ENCODE results near the gene MAP3K7CL. TPM values are rescaled to one million over a fixed set of nuclear protein-coding genes. Genes with fewer than 3 reads are reported as not detected.

The MAP3K7CL gene
- total RNA-seq, 1 experiment from 2014 or later = 0.15 TPM

DNA sequence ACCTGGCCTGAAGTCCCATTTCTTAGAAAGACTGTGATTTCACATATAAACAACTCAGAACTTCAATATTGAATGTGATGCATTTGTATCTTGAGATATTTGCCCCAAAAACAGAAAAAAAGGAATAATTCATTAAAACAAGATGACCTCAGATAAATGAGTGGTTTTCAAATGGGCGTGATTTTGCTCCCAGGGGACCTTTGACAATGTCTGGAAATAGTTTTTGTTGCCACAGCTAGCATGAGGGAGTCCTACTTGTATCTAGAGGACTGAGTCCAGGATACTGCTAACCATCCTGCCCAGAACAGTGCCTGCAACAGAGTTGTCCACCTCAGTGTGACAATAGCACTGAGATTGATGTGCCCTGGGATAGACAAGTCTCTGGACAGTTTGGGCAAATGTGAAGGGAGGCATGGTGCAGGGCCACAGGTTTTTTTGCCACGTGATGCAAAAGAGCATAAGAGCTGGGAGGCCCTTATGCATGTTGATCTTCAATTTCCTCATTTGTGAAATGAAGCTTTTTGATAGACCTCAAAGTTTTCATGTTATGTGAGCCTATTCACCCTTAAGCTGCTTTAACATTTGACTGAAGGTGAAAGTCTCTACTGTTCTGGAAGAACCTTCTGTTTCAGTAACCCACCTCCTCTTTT is 46.2 kb downstream of the MAP3K7CL start (continued):
- no peak for TF ChIP-seq GABPB1 (CRISPR knock-in tag; IDR thresholded peaks at IDR 0.05)
- TF ChIP-seq, protein P1, sequence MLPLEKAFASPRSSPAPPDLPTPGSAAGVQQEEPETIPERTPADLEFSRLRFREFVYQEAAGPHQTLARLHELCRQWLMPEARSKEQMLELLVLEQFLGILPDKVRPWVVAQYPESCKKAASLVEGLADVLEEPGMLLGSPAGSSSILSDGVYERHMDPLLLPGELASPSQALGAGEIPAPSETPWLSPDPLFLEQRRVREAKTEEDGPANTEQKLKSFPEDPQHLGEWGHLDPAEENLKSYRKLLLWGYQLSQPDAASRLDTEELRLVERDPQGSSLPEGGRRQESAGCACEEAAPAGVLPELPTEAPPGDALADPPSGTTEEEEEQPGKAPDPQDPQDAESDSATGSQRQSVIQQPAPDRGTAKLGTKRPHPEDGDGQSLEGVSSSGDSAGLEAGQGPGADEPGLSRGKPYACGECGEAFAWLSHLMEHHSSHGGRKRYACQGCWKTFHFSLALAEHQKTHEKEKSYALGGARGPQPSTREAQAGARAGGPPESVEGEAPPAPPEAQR (CRISPR knock-in tag; IDR thresholded peaks at IDR 0.05) = no peak
- no peak for TF ChIP-seq RELA (CRISPR knock-in tag; IDR thresholded peaks at IDR 0.05; ENCODE audit: borderline replicate concordance)
- TF ChIP-seq FOXJ3 (CRISPR knock-in tag; IDR thresholded peaks at IDR 0.05; ENCODE audit: borderline replicate concordance) = no peak
- TF ChIP-seq, protein P2, sequence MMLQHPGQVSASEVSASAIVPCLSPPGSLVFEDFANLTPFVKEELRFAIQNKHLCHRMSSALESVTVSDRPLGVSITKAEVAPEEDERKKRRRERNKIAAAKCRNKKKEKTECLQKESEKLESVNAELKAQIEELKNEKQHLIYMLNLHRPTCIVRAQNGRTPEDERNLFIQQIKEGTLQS (CRISPR knock-in tag; conservative IDR thresholded peaks at IDR 0.05) = no peak

DNA sequence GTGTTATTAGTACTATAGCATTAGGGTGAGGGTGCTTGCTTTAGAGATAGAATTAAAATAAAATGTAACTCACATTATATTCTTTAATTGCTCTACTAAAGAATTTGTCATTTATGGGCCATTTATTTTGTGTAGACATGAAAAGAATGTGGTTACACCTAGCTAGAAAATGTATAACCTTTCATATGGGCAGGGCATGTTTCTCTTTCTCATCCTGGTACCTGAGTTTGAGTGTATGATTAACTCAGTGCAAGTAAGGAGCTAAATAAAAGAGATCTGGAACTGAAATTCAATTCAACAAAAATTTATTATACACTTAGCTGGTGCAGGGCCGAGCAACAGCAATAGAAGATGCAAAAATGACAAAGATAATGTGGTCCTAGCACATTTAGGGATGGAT is 47.4 kb downstream of the MAP3K7CL start:
- H3K4me1 Mint-ChIP-seq = peaks cover 13% of the 10 kb centered on the region
- TF ChIP-seq, protein P3, sequence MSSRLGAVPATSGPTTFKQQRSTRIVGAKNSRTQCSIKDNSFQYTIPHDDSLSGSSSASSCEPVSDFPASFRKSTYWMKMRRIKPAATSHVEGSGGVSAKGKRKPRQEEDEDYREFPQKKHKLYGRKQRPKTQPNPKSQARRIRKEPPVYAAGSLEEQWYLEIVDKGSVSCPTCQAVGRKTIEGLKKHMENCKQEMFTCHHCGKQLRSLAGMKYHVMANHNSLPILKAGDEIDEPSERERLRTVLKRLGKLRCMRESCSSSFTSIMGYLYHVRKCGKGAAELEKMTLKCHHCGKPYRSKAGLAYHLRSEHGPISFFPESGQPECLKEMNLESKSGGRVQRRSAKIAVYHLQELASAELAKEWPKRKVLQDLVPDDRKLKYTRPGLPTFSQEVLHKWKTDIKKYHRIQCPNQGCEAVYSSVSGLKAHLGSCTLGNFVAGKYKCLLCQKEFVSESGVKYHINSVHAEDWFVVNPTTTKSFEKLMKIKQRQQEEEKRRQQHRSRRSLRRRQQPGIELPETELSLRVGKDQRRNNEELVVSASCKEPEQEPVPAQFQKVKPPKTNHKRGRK (CRISPR knock-in tag; IDR thresholded peaks at IDR 0.05; ENCODE audit: borderline replicate concordance) = no peak
- TF ChIP-seq, protein P4, sequence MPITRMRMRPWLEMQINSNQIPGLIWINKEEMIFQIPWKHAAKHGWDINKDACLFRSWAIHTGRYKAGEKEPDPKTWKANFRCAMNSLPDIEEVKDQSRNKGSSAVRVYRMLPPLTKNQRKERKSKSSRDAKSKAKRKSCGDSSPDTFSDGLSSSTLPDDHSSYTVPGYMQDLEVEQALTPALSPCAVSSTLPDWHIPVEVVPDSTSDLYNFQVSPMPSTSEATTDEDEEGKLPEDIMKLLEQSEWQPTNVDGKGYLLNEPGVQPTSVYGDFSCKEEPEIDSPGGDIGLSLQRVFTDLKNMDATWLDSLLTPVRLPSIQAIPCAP (CRISPR knock-in tag; IDR thresholded peaks at IDR 0.05) = no peak
- TF ChIP-seq ZNF121 (CRISPR knock-in tag; IDR thresholded peaks at IDR 0.05) (no peak), SMAD3 (CRISPR knock-in tag; IDR thresholded peaks at IDR 0.05; ENCODE audit: borderline replicate concordance) (no peak), SMAD4 (CRISPR knock-in tag; IDR thresholded peaks at IDR 0.05) (no peak), SOX15 (CRISPR knock-in tag; IDR thresholded peaks at IDR 0.05) (no peak), SP1 (CRISPR knock-in tag; conservative IDR thresholded peaks at IDR 0.05) (no peak), ESRRA (CRISPR knock-in tag; IDR thresholded peaks at IDR 0.05; ENCODE audit: borderline replicate concordance) (no peak)
- TF ChIP-seq, protein P5, sequence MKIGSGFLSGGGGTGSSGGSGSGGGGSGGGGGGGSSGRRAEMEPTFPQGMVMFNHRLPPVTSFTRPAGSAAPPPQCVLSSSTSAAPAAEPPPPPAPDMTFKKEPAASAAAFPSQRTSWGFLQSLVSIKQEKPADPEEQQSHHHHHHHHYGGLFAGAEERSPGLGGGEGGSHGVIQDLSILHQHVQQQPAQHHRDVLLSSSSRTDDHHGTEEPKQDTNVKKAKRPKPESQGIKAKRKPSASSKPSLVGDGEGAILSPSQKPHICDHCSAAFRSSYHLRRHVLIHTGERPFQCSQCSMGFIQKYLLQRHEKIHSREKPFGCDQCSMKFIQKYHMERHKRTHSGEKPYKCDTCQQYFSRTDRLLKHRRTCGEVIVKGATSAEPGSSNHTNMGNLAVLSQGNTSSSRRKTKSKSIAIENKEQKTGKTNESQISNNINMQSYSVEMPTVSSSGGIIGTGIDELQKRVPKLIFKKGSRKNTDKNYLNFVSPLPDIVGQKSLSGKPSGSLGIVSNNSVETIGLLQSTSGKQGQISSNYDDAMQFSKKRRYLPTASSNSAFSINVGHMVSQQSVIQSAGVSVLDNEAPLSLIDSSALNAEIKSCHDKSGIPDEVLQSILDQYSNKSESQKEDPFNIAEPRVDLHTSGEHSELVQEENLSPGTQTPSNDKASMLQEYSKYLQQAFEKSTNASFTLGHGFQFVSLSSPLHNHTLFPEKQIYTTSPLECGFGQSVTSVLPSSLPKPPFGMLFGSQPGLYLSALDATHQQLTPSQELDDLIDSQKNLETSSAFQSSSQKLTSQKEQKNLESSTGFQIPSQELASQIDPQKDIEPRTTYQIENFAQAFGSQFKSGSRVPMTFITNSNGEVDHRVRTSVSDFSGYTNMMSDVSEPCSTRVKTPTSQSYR (CRISPR knock-in tag; IDR thresholded peaks at IDR 0.05) = no peak
- TF ChIP-seq, protein P6, sequence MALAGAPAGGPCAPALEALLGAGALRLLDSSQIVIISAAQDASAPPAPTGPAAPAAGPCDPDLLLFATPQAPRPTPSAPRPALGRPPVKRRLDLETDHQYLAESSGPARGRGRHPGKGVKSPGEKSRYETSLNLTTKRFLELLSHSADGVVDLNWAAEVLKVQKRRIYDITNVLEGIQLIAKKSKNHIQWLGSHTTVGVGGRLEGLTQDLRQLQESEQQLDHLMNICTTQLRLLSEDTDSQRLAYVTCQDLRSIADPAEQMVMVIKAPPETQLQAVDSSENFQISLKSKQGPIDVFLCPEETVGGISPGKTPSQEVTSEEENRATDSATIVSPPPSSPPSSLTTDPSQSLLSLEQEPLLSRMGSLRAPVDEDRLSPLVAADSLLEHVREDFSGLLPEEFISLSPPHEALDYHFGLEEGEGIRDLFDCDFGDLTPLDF (CRISPR knock-in tag; IDR thresholded peaks at IDR 0.05) = no peak
- H3K9me3 Mint-ChIP-seq = no peaks in the 10 kb centered on the region
- H3K4me3 Mint-ChIP-seq = no peak overlapping the region
- no peak overlapping the region for H3K27ac Mint-ChIP-seq
- POLR2A ChIA-PET = interaction anchor here (1.2 kb wide), 1 partner anchor 10 kb away, joined by 3 read pairs; no protein-coding TSS in a partner anchor
- CTCF ChIA-PET = interaction anchor here (1.6 kb wide), 1 partner anchor 199 kb away, joined by 4 read pairs; no protein-coding TSS in a partner anchor
- H3K27me3 Mint-ChIP-seq (ENCODE audit: low read depth) = peaks cover 11% of the 10 kb centered on the region
- no peaks in the 10 kb centered on the region for H3K36me3 Mint-ChIP-seq
- DNase-seq (ENCODE audit: low spot score) (no peak), ATAC-seq (no peak)

Data from WTC11 (cell line).